Measurements from ENCODE around the gene SULF2. TPM values are rescaled to one million over a fixed set of nuclear protein-coding genes. Genes with fewer than 3 reads are reported as not detected.

The SULF2 gene
- total and polyA plus RNA-seq, 2 of the 4 experiments (the other 2 are of a cell fraction), result 0.54 to 0.77 TPM

DNA sequence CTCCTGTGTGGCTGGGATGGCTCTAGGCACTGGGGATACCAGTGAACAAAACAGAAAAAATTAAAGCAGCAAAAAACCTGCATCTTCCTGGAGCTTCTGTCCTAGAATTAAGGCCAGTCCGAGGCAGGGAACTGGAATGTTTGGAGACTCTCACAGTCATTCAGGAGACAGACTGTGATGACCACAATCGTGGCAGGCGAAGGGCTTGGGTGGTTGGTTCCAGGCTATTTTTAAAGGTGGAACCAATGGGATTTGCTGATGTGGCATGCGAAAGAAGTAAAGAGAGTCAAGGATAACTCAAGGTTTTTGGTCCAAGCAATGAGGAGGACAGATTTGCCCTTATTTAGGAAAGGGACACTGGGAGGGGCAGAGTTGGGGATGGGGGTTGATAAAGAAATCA is 66.9 kb downstream of the SULF2 start:
- Histone ChIP-seq H3K36me3 (ENCODE audit: control insufficient read depth, insufficient read depth, low read length) (no peaks in the 10 kb centered on the region), H3K56ac (ENCODE audit: extremely low read depth, insufficient read depth, low read length) (no peak overlapping the region), H3K23ac (ENCODE audit: low read depth, low read length) (no peak overlapping the region), H3K9me1 (ENCODE audit: insufficient read depth, low read length) (no peaks in the 10 kb centered on the region), H3K14ac (replicated peaks; ENCODE audit: low read depth, low read length) (no peak overlapping the region), H4K8ac (ENCODE audit: low read depth in 2 of 2, low read length in 2 of 2) (no peak overlapping the region), H3K4ac (ENCODE audit: low read depth, low read length) (no peak overlapping the region), H4K5ac (ENCODE audit: low read depth, low read length) (no peak overlapping the region), H2AK5ac (ENCODE audit: low read depth, low read length) (no peak overlapping the region), H3K27ac (ENCODE audit: insufficient read depth, low read length) (no peak overlapping the region), H3K18ac (ENCODE audit: low read depth, low read length) (no peak overlapping the region), H3K4me1 (ENCODE audit: control insufficient read depth, insufficient read depth, low read length) (peaks cover 2% of the 10 kb centered on the region; the same call in 1 of the 2 replicates), H2BK5ac (ENCODE audit: low read depth, low read length, poor library complexity, severe bottlenecking) (no peak overlapping the region), H4K20me1 (ENCODE audit: insufficient read depth, low read length) (no peaks in the 10 kb centered on the region), H2BK20ac (ENCODE audit: low read depth, low read length) (no peak overlapping the region), H2AFZ (replicated peaks; ENCODE audit: low read length, poor library complexity) (no peak overlapping the region), H3K27me3 (ENCODE audit: control insufficient read depth, insufficient read depth, low read length) (peaks cover 12% of the 10 kb centered on the region; the same call in 1 of the 2 replicates), H2AK9ac (replicated peaks; ENCODE audit: low read depth, low read length, poor library complexity) (no peak overlapping the region), H3K9me3 (ENCODE audit: control insufficient read depth, insufficient read depth, low read length) (no peaks in the 10 kb centered on the region), H3K4me3 (ENCODE audit: insufficient read depth, low read depth, low read length) (no peak overlapping the region), H4K91ac (ENCODE audit: insufficient read depth, low read depth, low read length) (no peak overlapping the region), H3K9ac (ENCODE audit: low read depth, low read length) (no peak overlapping the region), H2BK15ac (ENCODE audit: low read depth, low read length) (no peak overlapping the region), H3K4me2 (ENCODE audit: low read depth, low read length) (no peak overlapping the region), H2BK120ac (ENCODE audit: low read depth, low read length) (no peak overlapping the region), H3K79me1 (ENCODE audit: low read depth in 1 of 2, low read length in 2 of 2) (no peaks in the 10 kb centered on the region)
- DNase-seq (no peak), ATAC-seq (ENCODE audit: low read depth) (no peak)
- ChIA-PET POLR2A (ENCODE audit: unreplicated experiment) (no interaction called here), CTCF (no interaction called here)
- TF ChIP-seq MAZ (IDR thresholded peaks at IDR 0.05; ENCODE audit: borderline replicate concordance, low read depth, low read length) (no peak), NFE2L2 (IDR thresholded peaks at IDR 0.05; ENCODE audit: low read depth, low read length) (no peak)
- intact Hi-C loops (cut with micrococcal nuclease), result no loop called here
- in situ Hi-C loops (cut with MboI; ENCODE audit: low sequenced_read_pairs), result no loop called here
- WGBS, 2 experiments (ENCODE audit: extremely low coverage in 2 of 2, insufficient read length in 1 of 2), result 74% methylated on average over 3 of the region's 4 CpGs; no CpG with 5 or more reads in 1 of the 2 experiments
- dilution Hi-C loops (cut with HindIII; ENCODE audit: low sequenced_read_pairs, unreplicated experiment), result no loop called here
- no TSS peak for BruUV-seq (replicated peaks)

Measured in IMR-90 (cell line).